ENCODE results near the gene SEMA6C.
A peak's percentile ranks its signal among the peaks of the same experiment; 100 is the strongest.
"Not testable (repeated sequence)": the region's sequence is repeated elsewhere in the genome, so short reads cannot be mapped to it uniquely, and the experiment has no call there.

SEMA6C gene, protein sequence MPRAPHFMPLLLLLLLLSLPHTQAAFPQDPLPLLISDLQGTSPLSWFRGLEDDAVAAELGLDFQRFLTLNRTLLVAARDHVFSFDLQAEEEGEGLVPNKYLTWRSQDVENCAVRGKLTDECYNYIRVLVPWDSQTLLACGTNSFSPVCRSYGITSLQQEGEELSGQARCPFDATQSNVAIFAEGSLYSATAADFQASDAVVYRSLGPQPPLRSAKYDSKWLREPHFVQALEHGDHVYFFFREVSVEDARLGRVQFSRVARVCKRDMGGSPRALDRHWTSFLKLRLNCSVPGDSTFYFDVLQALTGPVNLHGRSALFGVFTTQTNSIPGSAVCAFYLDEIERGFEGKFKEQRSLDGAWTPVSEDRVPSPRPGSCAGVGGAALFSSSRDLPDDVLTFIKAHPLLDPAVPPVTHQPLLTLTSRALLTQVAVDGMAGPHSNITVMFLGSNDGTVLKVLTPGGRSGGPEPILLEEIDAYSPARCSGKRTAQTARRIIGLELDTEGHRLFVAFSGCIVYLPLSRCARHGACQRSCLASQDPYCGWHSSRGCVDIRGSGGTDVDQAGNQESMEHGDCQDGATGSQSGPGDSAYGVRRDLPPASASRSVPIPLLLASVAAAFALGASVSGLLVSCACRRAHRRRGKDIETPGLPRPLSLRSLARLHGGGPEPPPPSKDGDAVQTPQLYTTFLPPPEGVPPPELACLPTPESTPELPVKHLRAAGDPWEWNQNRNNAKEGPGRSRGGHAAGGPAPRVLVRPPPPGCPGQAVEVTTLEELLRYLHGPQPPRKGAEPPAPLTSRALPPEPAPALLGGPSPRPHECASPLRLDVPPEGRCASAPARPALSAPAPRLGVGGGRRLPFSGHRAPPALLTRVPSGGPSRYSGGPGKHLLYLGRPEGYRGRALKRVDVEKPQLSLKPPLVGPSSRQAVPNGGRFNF

DNA sequence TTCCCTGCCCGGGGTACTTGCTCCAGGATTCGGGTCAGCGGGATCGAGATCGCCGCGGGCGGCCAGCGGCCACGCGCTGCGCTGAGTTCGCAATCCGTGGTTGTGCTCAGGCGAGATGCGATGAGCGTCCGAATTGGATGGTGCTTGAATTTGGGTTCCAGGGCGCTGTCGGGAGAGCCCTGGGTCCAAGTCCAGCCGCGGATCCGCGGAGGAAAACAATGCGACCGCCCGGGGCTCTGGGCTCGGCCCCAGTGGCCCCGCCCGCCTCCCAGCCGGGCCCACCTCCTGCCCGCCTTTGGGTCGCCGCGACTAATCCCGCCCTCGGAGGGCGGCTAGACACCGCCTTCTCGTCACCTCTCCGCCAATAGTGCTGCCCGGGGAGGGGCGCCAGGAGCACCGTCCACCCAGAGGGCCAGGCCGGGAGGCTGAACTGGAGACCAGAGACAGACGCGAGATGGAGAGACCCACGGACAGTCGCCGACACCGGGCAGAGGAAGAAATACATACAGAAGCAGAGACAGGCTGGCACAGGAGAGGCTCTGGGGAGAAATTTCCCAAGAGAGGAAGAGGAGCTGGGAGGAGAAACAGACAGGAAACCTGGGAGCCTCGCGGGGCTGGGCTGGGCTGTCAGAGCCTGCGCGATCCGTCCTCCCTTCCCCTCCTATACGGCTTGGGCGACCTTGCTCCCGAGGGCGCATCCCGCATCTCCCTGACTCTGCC lies at the start of gene SEMA6C:
SEMA6C (minus strand) TSS at position 220 of the 720 bp plus-strand sequence. CDS start 4,010 bp downstream, outside the sequence.
- Histone ChIP-seq H3K27ac (ENCODE audit: low read length) (no peak within 1 kb of the TSS), H3K9me3 (ENCODE audit: control insufficient read depth, insufficient read depth, low read length) (no peaks in the 10 kb centered on the region), H3K4me3 (ENCODE audit: low read length) (peak within 1 kb of the TSS; percentile 79), H3K36me3 (ENCODE audit: control insufficient read depth, insufficient read depth, low read length) (no peaks in the 10 kb centered on the region), H3K4me1 (ENCODE audit: control insufficient read depth, insufficient read depth, low read length) (peaks cover 8% of the 10 kb centered on the region), H3K27me3 (ENCODE audit: control insufficient read depth, insufficient read depth, low read length) (no peaks in the 10 kb centered on the region; the same call in 1 of the 2 replicates)
- WGBS (ENCODE audit: insufficient coverage, insufficient read length): no CpG with 5 or more reads among the region's 61 CpGs
- DNase-seq (ENCODE audit: low read depth, low spot score): no peak

DNA sequence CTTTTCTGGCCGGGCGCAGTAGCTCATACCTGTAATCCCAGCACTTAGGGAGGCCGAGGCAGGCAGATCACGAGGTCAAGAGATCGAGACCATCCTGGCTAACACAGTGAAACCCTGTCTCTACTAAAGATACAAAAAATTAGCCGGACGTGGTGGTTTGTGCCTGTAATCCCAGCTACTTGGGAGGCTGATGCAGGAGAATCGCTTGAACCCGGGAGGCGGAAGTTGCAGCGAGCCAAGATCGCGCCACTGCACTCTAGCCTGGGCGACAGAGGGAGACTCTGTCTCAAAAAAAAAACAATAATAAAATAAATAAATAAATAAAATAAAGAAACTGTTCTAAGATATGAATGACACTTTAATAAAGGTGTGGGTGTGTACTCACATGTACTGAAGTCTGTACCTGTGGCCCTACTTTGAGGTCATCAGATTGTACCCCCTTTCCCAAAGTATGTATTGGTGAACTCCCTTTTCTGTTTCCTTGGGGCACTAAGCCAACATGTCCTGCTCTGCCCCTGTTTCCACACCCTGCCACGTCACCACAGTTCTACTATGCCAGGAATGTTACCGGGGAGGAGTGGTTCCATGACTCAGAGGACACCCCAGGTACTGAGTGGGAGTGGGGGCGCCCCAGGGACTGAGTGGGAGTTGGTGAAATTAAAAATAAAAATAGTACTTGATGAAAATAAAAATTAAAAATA lies 48.6 kb upstream of the SEMA6C start:
- H3K9me3 ChIP-seq (ENCODE audit: control insufficient read depth, insufficient read depth, low read length); H3K27ac ChIP-seq (ENCODE audit: low read length); H3K4me3 ChIP-seq (ENCODE audit: low read length); H3K27me3 ChIP-seq (ENCODE audit: control insufficient read depth, insufficient read depth, low read length); H3K4me1 ChIP-seq (ENCODE audit: control insufficient read depth, insufficient read depth, low read length); H3K36me3 ChIP-seq (ENCODE audit: control insufficient read depth, insufficient read depth, low read length); DNase-seq (ENCODE audit: low read depth, low spot score): not testable (repeated sequence)
- WGBS (ENCODE audit: insufficient coverage, insufficient read length): no CpG with 5 or more reads among the region's 17 CpGs

DNA sequence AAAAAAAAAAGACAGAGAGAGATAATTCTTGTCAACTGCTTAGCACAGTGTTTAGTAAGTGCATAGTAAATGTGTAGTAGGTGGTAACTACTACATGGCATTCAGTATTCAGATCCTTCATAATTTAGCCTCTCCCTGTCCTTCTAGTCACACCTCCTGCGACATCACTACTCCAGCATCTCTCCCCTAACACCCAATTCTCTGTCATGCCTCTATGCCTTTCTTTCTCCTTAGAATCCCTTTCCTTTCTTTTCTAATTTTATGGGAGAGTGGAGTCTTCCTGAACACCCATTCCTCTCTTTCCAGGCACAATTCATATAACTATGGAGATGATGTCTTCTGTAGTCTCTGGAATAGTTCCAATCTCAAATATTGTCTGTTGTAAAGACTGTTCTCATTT lies 47.4 kb upstream of the SEMA6C start:
- DNase-seq (ENCODE audit: low read depth, low spot score): no peak
- WGBS (ENCODE audit: insufficient coverage, insufficient read length): no CpG with 5 or more reads among the region's 1 CpG
- H3K4me3 ChIP-seq (ENCODE audit: low read length): no peak overlapping the region
- no peaks in the 10 kb centered on the region; the same call in 1 of the 2 replicates for H3K4me1 ChIP-seq (ENCODE audit: control insufficient read depth, insufficient read depth, low read length)
- H3K9me3 ChIP-seq (ENCODE audit: control insufficient read depth, insufficient read depth, low read length): no peaks in the 10 kb centered on the region
- no peak overlapping the region for H3K27ac ChIP-seq (ENCODE audit: low read length)
- H3K27me3 ChIP-seq (ENCODE audit: control insufficient read depth, insufficient read depth, low read length): no peaks in the 10 kb centered on the region
- no peaks in the 10 kb centered on the region for H3K36me3 ChIP-seq (ENCODE audit: control insufficient read depth, insufficient read depth, low read length)

DNA sequence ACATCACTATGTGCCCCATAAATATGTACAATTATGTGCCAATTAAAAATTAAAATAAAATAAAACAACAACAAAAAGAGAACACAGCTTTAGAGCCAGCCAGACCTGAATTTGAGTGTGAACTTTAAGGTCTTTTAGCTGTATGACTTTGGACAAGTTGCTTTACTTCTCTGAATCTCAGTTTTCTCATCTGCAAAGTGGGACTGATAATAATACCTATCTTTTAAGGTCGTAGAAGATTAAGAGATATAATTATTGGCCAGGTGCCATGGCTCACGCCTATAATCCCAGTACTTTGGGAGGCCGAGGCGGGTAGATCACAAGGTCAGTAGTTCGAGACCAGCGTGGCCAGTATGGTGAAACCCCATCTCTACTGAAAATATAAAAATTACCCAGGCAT lies 46.9 kb upstream of the SEMA6C start:
- no peaks in the 10 kb centered on the region for H3K36me3 ChIP-seq (ENCODE audit: control insufficient read depth, insufficient read depth, low read length)
- no CpG with 5 or more reads among the region's 6 CpGs for WGBS (ENCODE audit: insufficient coverage, insufficient read length)

DNA sequence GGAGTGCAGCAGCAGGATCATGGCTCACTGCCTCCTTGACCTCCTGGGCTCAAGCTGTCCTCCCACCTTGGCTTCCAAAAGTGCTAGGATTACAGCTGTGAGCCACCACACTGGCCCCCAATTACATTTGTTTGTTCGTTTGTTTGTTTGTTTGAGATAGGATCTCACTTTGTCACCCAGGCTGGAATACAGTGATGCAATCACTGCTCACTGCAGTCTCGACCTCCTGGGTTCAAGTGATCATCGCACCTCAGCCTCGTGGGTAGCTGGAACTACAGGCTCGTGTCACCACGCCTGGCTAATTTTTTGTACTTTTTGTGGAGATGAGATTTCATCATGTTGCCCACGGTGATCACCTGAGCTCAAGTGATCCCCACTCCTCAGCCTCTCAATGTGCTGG lies 45.6 kb upstream of the SEMA6C start:
- no peaks in the 10 kb centered on the region for H3K4me1 ChIP-seq (ENCODE audit: control insufficient read depth, insufficient read depth, low read length)
- no peak overlapping the region for H3K4me3 ChIP-seq (ENCODE audit: low read length)
- no peaks in the 10 kb centered on the region for H3K9me3 ChIP-seq (ENCODE audit: control insufficient read depth, insufficient read depth, low read length)
- H3K27me3 ChIP-seq (ENCODE audit: control insufficient read depth, insufficient read depth, low read length): no peaks in the 10 kb centered on the region
- no CpG with 5 or more reads among the region's 7 CpGs for WGBS (ENCODE audit: insufficient coverage, insufficient read length)
- no peak overlapping the region for H3K27ac ChIP-seq (ENCODE audit: low read length)
- DNase-seq (ENCODE audit: low read depth, low spot score): no peak
- no peaks in the 10 kb centered on the region for H3K36me3 ChIP-seq (ENCODE audit: control insufficient read depth, insufficient read depth, low read length)

More for the DNA sequence above, 46.9 kb upstream of the SEMA6C start:
- H3K4me3 ChIP-seq (ENCODE audit: low read length): no peak overlapping the region
- H3K27me3 ChIP-seq (ENCODE audit: control insufficient read depth, insufficient read depth, low read length): no peaks in the 10 kb centered on the region
- H3K4me1 ChIP-seq (ENCODE audit: control insufficient read depth, insufficient read depth, low read length): no peaks in the 10 kb centered on the region; the same call in 1 of the 2 replicates
- no peak for DNase-seq (ENCODE audit: low read depth, low spot score)
- H3K27ac ChIP-seq (ENCODE audit: low read length): no peak overlapping the region
- no peaks in the 10 kb centered on the region for H3K9me3 ChIP-seq (ENCODE audit: control insufficient read depth, insufficient read depth, low read length)

DNA sequence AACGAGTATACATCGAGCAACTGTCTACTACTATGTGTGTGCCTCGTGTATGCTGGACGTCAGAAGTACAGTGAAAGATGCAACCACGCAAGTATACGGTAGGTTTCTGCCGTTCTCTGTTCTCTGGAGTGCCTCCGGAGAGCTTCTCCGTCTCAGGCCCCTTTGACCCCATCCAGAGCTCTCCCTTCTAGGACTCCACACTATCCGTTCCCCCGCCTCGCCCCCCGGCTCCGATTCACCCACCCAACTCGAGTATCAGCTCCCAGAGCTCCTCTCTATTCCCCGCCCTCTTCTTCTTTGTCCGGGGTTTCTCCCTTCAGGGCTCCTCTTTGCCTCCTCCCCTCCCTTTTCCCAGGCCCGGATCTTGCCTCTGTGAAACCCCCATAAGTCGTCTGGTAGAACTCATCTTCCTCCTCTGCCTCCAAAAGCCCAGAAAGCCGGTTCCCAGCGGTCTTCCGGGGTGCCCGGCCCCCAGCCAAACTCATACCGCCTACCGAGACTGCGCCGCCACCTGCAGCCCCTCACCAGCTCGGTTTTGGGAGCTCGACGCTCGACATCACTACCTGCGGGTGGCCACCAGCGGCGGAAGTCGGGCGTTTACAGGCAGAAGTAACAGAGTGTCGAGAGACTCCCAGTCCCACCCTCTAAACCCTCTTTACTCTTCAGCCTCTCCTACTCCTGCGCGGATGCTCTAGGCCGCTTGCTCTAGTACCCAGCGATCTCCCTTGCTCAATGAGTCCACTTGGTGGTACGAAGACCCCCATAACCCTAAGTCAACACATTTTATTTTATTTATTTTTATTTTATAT lies 43.4 kb upstream of the SEMA6C start, which contains the start of gene VPS72:
VPS72 (minus strand) TSS at position 561 of the 809 bp plus-strand sequence; CDS start at position 485, 76 bp downstream.
- no peaks in the 10 kb centered on the region for H3K9me3 ChIP-seq (ENCODE audit: control insufficient read depth, insufficient read depth, low read length)
- WGBS (ENCODE audit: insufficient coverage, insufficient read length): no CpG with 5 or more reads among the region's 42 CpGs
- no peaks in the 10 kb centered on the region for H3K4me1 ChIP-seq (ENCODE audit: control insufficient read depth, insufficient read depth, low read length)
- 0 out of 2 replicates have a peak, but pooled peaks cover 4% of the 10 kb centered on the region for H3K36me3 ChIP-seq (ENCODE audit: control insufficient read depth, insufficient read depth, low read length)
- H3K4me3 ChIP-seq (ENCODE audit: low read length): peak within 1 kb of the TSS; percentile 91
- H3K27me3 ChIP-seq (ENCODE audit: control insufficient read depth, insufficient read depth, low read length): no peaks in the 10 kb centered on the region
- peak; percentile 66 for DNase-seq (ENCODE audit: low read depth, low spot score)
- H3K27ac ChIP-seq (ENCODE audit: low read length): no peak within 1 kb of the TSS

DNA sequence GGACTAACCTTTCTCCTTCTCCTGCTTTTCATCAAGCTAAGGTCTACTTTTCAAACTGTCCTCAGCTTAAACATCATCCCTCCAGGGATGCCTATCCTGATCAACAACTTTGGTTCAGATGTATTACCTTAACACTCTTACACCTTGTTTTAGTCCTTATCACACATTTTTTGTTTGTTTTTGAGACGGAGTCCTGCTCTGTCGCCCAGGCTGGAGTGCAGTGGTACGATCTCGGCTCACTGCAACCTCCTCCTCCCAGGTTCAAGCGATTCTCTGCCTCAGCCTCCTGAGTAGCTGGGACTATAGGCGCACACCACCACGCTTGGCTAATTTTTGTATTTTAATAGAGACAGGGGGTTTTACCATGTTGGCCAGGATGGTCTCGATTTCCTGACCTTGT lies 42.2 kb upstream of the SEMA6C start:
- H3K4me3 ChIP-seq (ENCODE audit: low read length); H3K27me3 ChIP-seq (ENCODE audit: control insufficient read depth, insufficient read depth, low read length); DNase-seq (ENCODE audit: low read depth, low spot score); H3K9me3 ChIP-seq (ENCODE audit: control insufficient read depth, insufficient read depth, low read length); H3K27ac ChIP-seq (ENCODE audit: low read length); H3K4me1 ChIP-seq (ENCODE audit: control insufficient read depth, insufficient read depth, low read length); H3K36me3 ChIP-seq (ENCODE audit: control insufficient read depth, insufficient read depth, low read length): not testable (repeated sequence)
- WGBS (ENCODE audit: insufficient coverage, insufficient read length): no CpG with 5 or more reads among the region's 8 CpGs

DNA sequence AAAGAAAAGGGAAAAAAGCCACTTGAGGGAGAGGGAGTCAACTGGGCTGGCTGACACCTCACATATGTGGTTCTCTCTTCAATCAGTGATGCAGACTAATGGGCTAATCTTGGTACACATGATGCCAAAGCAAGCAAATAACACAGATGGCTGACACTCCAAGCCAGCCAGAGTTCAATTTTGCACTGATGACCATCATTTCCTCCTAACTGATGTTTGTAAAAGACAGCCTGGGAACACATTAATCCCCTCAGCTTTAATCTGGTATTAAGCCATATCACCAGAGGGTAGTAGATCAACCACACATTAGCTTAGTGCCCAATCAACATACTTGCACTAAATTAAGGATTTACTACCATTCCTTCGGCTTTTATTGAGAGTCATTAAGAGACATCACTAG lies 40.8 kb upstream of the SEMA6C start:
- WGBS (ENCODE audit: insufficient coverage, insufficient read length): no CpG with 5 or more reads among the region's 1 CpG
- H3K9me3 ChIP-seq (ENCODE audit: control insufficient read depth, insufficient read depth, low read length): no peaks in the 10 kb centered on the region
- H3K4me1 ChIP-seq (ENCODE audit: control insufficient read depth, insufficient read depth, low read length): no peaks in the 10 kb centered on the region
- DNase-seq (ENCODE audit: low read depth, low spot score): no peak
- no peaks in the 10 kb centered on the region for H3K27me3 ChIP-seq (ENCODE audit: control insufficient read depth, insufficient read depth, low read length)
- peaks cover 13% of the 10 kb centered on the region for H3K36me3 ChIP-seq (ENCODE audit: control insufficient read depth, insufficient read depth, low read length)
- H3K4me3 ChIP-seq (ENCODE audit: low read length): no peak overlapping the region
- no peak overlapping the region for H3K27ac ChIP-seq (ENCODE audit: low read length)

DNA sequence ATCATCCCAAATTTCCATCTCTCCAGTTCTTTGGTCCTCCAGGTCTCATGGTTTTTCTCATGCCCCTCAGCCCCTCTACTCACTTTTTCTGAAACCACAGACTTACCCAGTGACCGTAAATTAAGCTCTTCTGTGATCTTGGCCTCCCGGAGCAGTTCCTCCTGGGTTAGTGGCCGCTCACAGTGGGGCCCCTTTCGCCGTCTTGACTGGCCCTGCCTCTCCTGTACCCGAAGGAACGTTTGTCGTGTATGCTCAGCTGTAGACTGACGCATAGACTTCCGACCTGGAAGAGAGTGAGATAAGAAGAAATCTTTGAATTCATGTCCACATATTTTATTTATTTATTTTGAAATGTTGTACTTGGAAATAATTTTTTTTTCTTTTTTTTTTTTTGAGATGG lies 37.8 kb upstream of the SEMA6C start:
- H3K36me3 ChIP-seq (ENCODE audit: control insufficient read depth, insufficient read depth, low read length): peaks cover 27% of the 10 kb centered on the region
- WGBS (ENCODE audit: insufficient coverage, insufficient read length): no CpG with 5 or more reads among the region's 10 CpGs
- no peak overlapping the region for H3K4me3 ChIP-seq (ENCODE audit: low read length)

More for the DNA sequence above, 37.8 kb upstream of the SEMA6C start:
- H3K4me1 ChIP-seq (ENCODE audit: control insufficient read depth, insufficient read depth, low read length): no peaks in the 10 kb centered on the region; the same call in 1 of the 2 replicates
- no peaks in the 10 kb centered on the region for H3K9me3 ChIP-seq (ENCODE audit: control insufficient read depth, insufficient read depth, low read length)
- no peaks in the 10 kb centered on the region for H3K27me3 ChIP-seq (ENCODE audit: control insufficient read depth, insufficient read depth, low read length)
- DNase-seq (ENCODE audit: low read depth, low spot score): no peak
- H3K27ac ChIP-seq (ENCODE audit: low read length): no peak overlapping the region

Data from iPS DF 6.9 (cell line).